GM23338 (cell line): ENCODE results near the gene SGCD. TPM values are rescaled to one million over a fixed set of nuclear protein-coding genes. Genes with fewer than 3 reads are reported as not detected.

Experiments
- ATAC-seq: fragments of 200-7000 bp; cut with Tn5 transposase; 3 replicates; pipeline ENCODE4 v1.9.1; 2020
- DNase-seq: peaks from one replicate; pipeline ENCODE4 v3.0.0-alpha.2; 2015; ENCODE audit warnings: low spot score
- H2AFZ ChIP-seq: fragments of 200-600 bp; sonication (generic); 2 replicates; pipeline ENCODE4 v1.8.0; 2016; ENCODE audit warnings: antibody characterized with exemption, mild to moderate bottlenecking, moderate library complexity
- H3F3A ChIP-seq: fragments of 200-600 bp; sonication (generic); replicated peaks from 2 replicates; pipeline ENCODE4 v1.8.0; 2017; ENCODE audit warnings: antibody characterized with exemption, mixed run types, low read depth
- H3K27ac ChIP-seq: fragments of 200-600 bp; sonication (generic); 2 replicates; pipeline ENCODE4 v1.6.1; 2016; ENCODE audit warnings: low read depth
- H3K27me3 ChIP-seq: fragments of 200-600 bp; sonication (generic); 2 replicates; pipeline ENCODE4 v1.8.0; 2016; ENCODE audit warnings: mild to moderate bottlenecking, mixed run types, moderate library complexity; ENCODE audit not compliant: insufficient read depth
- H3K36me3 ChIP-seq: fragments of 200-600 bp; sonication (generic); 2 replicates; pipeline ENCODE4 v1.8.0; 2016; ENCODE audit warnings: mild to moderate bottlenecking; ENCODE audit not compliant: insufficient read depth
- H3K4me1 ChIP-seq: fragments of 200-600 bp; sonication (generic); 2 replicates; pipeline ENCODE4 v1.8.0; 2016; ENCODE audit warnings: mild to moderate bottlenecking, moderate library complexity; ENCODE audit not compliant: insufficient read depth
- H3K4me2 ChIP-seq: fragments of 200-600 bp; sonication (generic); 2 replicates; pipeline ENCODE4 v1.7.1; 2017; ENCODE audit warnings: mixed run types
- H3K4me3 ChIP-seq: fragments of 200-600 bp; sonication (generic); 2 replicates; pipeline ENCODE4 v1.6.1; 2016; ENCODE audit warnings: mixed run types
- H3K79me2 ChIP-seq: fragments of 200-600 bp; sonication (generic); replicated peaks from 2 replicates; pipeline ENCODE4 v1.8.0; 2017; ENCODE audit warnings: mild to moderate bottlenecking; ENCODE audit not compliant: insufficient read depth
- H3K9me2 ChIP-seq: fragments of 200-600 bp; sonication (generic); 2 replicates; pipeline ENCODE4 v1.8.0; 2017; ENCODE audit not compliant: insufficient read depth
- H4K20me1 ChIP-seq: fragments of 200-600 bp; sonication (generic); replicated peaks from 2 replicates; pipeline ENCODE4 v1.8.0; 2017; ENCODE audit warnings: mild to moderate bottlenecking; ENCODE audit not compliant: insufficient read depth
- H3K27ac Mint-ChIP-seq: 2 replicates; pipeline ENCODE4 v1.8.0; 2020; ENCODE audit warnings: inconsistent platforms, mild to moderate bottlenecking, moderate library complexity, mixed read lengths
- H3K27me3 Mint-ChIP-seq: 3 replicates; pipeline ENCODE4 v1.8.0; 2022; ENCODE audit warnings: low read depth, mild to moderate bottlenecking, moderate library complexity, mixed read lengths, inconsistent platforms; ENCODE audit not compliant: insufficient read depth, poor library complexity
- H3K36me3 Mint-ChIP-seq: 3 replicates; pipeline ENCODE4 v1.8.0; 2021; ENCODE audit warnings: low read depth, mild to moderate bottlenecking, inconsistent platforms, moderate library complexity, mixed read lengths
- H3K4me1 Mint-ChIP-seq: 3 replicates; pipeline ENCODE4 v1.8.0; 2020; ENCODE audit warnings: mild to moderate bottlenecking, inconsistent platforms, mixed read lengths
- H3K4me3 Mint-ChIP-seq: 3 replicates; pipeline ENCODE4 v1.8.0; 2021; ENCODE audit warnings: moderate library complexity, mild to moderate bottlenecking, inconsistent platforms, mixed read lengths
- H3K9me3 Mint-ChIP-seq: 3 replicates; pipeline ENCODE4 v1.8.0; 2020; ENCODE audit warnings: moderate library complexity, mild to moderate bottlenecking, inconsistent platforms, mixed read lengths
- CREB1 ChIP-seq: fragments of 250-450 bp; sonication (Bioruptor Pico); IDR thresholded peaks from 2 replicates; pipeline ENCODE4 v1.5.0; 2020; ENCODE audit warnings: low read depth, mild to moderate bottlenecking, moderate library complexity
- EZH2phosphoT487 ChIP-seq: fragments of 200-600 bp; sonication (generic); IDR thresholded peaks from one replicate; pipeline ENCODE4 v1.8.1; 2018; ENCODE audit warnings: antibody characterized with exemption; ENCODE audit not compliant: unreplicated experiment
- NANOG ChIP-seq: IDR thresholded peaks from 2 replicates; pipeline ENCODE4 v1.6.1; 2016; ENCODE audit warnings: antibody characterized with exemption, borderline replicate concordance
- POLR2AphosphoS5 ChIP-seq: IDR thresholded peaks from 2 replicates; pipeline ENCODE4 v1.6.1; 2016; ENCODE audit warnings: antibody characterized with exemption, low read depth
- polyA plus RNA-seq: library from polyadenylated mRNA; unstranded; fragments of >200 nt; fragmentation: Nextera tagmentation; extraction: Ambion mirVana; gene quantifications from 2 replicates; pipeline ENCODE4 v1.2.1, GENCODE V29; 2016
- total RNA-seq: library from RNA; depleted of rRNA; stranded (reverse); fragments of >200 nt; shearing (Covaris generic); gene quantifications from 2 replicates; pipeline ENCODE4 v1.2.3, GENCODE V29; 2014
- TF ChIP-seq, protein P1 (sequence below): fragments of 250-450 bp; sonication (Bioruptor Pico); IDR thresholded peaks from 2 replicates; pipeline ENCODE4 v1.5.0; 2020; ENCODE audit warnings: mild to moderate bottlenecking, moderate library complexity
- TF ChIP-seq, protein P2 (sequence below), 2 experiments: fragments of 200-600 bp in 1 of 2; sonication (generic) in 1 of 2; conservative IDR thresholded peaks; 2 replicates each; pipeline versions ENCODE4 v1.5.1 to v1.6.1; 2016 to 2017; ENCODE audit warnings: antibody characterized with exemption in 2 of 2, low read depth in 2 of 2, mild to moderate bottlenecking in 2 of 2, moderate library complexity in 1 of 2
- TF ChIP-seq, protein P3 (sequence below): IDR thresholded peaks from one replicate; pipeline ENCODE4 v1.6.1; 2018; ENCODE audit warnings: antibody characterized with exemption; ENCODE audit not compliant: unreplicated experiment
- TF ChIP-seq, protein P4 (sequence below): IDR thresholded peaks from 2 replicates; pipeline ENCODE4 v1.6.1; 2016; ENCODE audit warnings: antibody characterized with exemption

The SGCD gene
- total and polyA plus RNA-seq, 2 experiments from 2014 or later, result 0.03 to 0.05 TPM

DNA sequence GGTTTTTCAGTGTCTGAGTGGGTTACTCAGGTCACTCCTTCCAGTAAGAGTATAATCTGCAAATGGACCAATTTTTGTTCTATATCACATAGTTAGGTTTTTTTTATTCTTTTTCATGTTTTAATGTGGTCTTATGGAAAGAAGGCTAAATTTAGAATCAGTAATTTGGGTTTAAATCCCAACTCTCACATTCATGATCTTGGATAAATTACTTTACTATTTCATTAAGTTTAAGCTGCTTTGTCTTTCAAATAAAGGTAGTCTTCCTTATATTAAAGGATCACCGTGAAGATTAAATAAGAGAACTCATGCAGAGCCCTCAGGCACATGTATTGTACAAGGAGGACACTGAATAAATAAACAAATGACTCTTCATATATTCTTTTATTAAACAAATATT lies 234.7 kb downstream of the SGCD start (continued):
- TF ChIP-seq, protein P1, sequence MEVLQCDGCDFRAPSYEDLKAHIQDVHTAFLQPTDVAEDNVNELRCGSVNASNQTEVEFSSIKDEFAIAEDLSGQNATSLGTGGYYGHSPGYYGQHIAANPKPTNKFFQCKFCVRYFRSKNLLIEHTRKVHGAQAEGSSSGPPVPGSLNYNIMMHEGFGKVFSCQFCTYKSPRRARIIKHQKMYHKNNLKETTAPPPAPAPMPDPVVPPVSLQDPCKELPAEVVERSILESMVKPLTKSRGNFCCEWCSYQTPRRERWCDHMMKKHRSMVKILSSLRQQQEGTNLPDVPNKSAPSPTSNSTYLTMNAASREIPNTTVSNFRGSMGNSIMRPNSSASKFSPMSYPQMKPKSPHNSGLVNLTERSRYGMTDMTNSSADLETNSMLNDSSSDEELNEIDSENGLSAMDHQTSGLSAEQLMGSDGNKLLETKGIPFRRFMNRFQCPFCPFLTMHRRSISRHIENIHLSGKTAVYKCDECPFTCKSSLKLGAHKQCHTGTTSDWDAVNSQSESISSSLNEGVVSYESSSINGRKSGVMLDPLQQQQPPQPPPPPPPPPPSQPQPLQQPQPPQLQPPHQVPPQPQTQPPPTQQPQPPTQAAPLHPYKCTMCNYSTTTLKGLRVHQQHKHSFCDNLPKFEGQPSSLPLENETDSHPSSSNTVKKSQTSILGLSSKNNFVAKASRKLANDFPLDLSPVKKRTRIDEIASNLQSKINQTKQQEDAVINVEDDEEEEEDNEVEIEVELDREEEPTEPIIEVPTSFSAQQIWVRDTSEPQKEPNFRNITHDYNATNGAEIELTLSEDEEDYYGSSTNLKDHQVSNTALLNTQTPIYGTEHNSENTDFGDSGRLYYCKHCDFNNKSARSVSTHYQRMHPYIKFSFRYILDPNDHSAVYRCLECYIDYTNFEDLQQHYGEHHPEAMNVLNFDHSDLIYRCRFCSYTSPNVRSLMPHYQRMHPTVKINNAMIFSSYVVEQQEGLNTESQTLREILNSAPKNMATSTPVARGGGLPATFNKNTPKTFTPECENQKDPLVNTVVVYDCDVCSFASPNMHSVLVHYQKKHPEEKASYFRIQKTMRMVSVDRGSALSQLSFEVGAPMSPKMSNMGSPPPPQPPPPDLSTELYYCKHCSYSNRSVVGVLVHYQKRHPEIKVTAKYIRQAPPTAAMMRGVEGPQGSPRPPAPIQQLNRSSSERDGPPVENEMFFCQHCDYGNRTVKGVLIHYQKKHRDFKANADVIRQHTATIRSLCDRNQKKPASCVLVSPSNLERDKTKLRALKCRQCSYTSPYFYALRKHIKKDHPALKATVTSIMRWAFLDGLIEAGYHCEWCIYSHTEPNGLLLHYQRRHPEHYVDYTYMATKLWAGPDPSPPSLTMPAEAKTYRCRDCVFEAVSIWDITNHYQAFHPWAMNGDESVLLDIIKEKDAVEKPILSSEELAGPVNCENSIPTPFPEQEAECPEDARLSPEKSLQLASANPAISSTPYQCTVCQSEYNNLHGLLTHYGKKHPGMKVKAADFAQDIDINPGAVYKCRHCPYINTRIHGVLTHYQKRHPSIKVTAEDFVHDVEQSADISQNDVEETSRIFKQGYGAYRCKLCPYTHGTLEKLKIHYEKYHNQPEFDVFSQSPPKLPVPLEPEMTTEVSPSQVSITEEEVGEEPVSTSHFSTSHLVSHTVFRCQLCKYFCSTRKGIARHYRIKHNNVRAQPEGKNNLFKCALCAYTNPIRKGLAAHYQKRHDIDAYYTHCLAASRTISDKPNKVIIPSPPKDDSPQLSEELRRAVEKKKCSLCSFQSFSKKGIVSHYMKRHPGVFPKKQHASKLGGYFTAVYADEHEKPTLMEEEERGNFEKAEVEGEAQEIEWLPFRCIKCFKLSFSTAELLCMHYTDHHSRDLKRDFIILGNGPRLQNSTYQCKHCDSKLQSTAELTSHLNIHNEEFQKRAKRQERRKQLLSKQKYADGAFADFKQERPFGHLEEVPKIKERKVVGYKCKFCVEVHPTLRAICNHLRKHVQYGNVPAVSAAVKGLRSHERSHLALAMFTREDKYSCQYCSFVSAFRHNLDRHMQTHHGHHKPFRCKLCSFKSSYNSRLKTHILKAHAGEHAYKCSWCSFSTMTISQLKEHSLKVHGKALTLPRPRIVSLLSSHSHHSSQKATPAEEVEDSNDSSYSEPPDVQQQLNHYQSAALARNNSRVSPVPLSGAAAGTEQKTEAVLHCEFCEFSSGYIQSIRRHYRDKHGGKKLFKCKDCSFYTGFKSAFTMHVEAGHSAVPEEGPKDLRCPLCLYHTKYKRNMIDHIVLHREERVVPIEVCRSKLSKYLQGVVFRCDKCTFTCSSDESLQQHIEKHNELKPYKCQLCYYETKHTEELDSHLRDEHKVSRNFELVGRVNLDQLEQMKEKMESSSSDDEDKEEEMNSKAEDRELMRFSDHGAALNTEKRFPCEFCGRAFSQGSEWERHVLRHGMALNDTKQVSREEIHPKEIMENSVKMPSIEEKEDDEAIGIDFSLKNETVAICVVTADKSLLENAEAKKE, result no peak
- TF ChIP-seq CREB1 (CRISPR knock-in tag), result no peak
- TF ChIP-seq POLR2AphosphoS5, result no peak
- no peak for TF ChIP-seq EZH2phosphoT487

DNA sequence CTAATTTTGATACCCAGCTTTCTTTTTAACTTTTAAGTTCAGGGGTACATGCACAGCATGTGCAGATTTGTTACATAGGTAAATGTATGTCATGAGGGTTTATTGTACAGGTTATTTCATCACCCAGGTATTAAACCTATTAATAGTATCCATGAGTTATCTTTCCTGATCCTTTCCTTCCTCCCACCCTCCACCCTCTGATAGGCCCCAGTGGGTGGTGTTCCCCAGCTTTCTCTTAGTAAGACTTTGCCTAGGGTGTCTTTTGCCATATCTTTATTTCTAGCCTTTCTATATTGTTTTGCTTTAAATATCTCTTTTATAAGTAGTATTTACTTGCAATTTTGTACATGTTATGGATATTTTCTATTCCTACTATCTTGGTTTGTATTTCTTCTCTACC lies 243.7 kb downstream of the SGCD start:
- Histone ChIP-seq H3K4me1 (no peaks in the 10 kb centered on the region), H4K20me1 (no peaks in the 10 kb centered on the region), H3K4me2 (no peak overlapping the region), H3K27ac (no peak overlapping the region), H3K27me3 (no peaks in the 10 kb centered on the region), H3K9me2 (no peaks in the 10 kb centered on the region), H2AFZ (no peak overlapping the region), H3K4me3 (no peak overlapping the region), H3F3A (no peaks in the 10 kb centered on the region), H3K79me2 (no peaks in the 10 kb centered on the region), H3K36me3 (no peaks in the 10 kb centered on the region)
- TF ChIP-seq NANOG (no peak), EZH2phosphoT487 (no peak)
- no peak overlapping the region for H3K4me3 Mint-ChIP-seq
- no peak overlapping the region for H3K27ac Mint-ChIP-seq
- no peaks in the 10 kb centered on the region for H3K4me1 Mint-ChIP-seq
- no peaks in the 10 kb centered on the region for H3K36me3 Mint-ChIP-seq
- DNase-seq, result no peak
- ATAC-seq, result no peak
- no peaks in the 10 kb centered on the region for H3K9me3 Mint-ChIP-seq
- H3K27me3 Mint-ChIP-seq, result no peaks in the 10 kb centered on the region

DNA sequence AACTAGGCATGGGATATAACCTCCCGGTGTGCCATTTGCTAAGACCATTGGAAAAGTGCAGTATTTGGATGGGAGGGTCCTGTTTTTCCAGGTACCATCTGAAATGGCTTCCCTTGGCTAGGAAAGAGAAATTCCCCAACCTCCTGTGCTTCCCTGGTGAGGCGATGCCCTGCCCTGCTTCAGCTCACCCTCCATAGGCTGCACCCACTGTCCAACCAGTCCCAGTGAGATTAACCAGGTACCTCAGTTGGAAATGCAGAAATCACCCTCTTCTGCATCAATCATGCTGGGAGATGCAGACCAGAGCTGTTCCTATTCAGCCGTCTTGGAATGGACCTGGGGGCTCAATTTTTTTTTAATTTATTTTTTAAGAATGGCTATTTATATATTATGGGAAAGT lies 254.8 kb downstream of the SGCD start:
- no peaks in the 10 kb centered on the region for H3K4me1 Mint-ChIP-seq
- TF ChIP-seq, protein P2, sequence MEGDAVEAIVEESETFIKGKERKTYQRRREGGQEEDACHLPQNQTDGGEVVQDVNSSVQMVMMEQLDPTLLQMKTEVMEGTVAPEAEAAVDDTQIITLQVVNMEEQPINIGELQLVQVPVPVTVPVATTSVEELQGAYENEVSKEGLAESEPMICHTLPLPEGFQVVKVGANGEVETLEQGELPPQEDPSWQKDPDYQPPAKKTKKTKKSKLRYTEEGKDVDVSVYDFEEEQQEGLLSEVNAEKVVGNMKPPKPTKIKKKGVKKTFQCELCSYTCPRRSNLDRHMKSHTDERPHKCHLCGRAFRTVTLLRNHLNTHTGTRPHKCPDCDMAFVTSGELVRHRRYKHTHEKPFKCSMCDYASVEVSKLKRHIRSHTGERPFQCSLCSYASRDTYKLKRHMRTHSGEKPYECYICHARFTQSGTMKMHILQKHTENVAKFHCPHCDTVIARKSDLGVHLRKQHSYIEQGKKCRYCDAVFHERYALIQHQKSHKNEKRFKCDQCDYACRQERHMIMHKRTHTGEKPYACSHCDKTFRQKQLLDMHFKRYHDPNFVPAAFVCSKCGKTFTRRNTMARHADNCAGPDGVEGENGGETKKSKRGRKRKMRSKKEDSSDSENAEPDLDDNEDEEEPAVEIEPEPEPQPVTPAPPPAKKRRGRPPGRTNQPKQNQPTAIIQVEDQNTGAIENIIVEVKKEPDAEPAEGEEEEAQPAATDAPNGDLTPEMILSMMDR (conservative IDR thresholded peaks at IDR 0.05; ENCODE audit: low read depth in 2 of 2), result no peak
- TF ChIP-seq, protein P3, sequence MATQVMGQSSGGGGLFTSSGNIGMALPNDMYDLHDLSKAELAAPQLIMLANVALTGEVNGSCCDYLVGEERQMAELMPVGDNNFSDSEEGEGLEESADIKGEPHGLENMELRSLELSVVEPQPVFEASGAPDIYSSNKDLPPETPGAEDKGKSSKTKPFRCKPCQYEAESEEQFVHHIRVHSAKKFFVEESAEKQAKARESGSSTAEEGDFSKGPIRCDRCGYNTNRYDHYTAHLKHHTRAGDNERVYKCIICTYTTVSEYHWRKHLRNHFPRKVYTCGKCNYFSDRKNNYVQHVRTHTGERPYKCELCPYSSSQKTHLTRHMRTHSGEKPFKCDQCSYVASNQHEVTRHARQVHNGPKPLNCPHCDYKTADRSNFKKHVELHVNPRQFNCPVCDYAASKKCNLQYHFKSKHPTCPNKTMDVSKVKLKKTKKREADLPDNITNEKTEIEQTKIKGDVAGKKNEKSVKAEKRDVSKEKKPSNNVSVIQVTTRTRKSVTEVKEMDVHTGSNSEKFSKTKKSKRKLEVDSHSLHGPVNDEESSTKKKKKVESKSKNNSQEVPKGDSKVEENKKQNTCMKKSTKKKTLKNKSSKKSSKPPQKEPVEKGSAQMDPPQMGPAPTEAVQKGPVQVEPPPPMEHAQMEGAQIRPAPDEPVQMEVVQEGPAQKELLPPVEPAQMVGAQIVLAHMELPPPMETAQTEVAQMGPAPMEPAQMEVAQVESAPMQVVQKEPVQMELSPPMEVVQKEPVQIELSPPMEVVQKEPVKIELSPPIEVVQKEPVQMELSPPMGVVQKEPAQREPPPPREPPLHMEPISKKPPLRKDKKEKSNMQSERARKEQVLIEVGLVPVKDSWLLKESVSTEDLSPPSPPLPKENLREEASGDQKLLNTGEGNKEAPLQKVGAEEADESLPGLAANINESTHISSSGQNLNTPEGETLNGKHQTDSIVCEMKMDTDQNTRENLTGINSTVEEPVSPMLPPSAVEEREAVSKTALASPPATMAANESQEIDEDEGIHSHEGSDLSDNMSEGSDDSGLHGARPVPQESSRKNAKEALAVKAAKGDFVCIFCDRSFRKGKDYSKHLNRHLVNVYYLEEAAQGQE, result no peak
- TF ChIP-seq POLR2AphosphoS5, result no peak
- TF ChIP-seq, protein P4, sequence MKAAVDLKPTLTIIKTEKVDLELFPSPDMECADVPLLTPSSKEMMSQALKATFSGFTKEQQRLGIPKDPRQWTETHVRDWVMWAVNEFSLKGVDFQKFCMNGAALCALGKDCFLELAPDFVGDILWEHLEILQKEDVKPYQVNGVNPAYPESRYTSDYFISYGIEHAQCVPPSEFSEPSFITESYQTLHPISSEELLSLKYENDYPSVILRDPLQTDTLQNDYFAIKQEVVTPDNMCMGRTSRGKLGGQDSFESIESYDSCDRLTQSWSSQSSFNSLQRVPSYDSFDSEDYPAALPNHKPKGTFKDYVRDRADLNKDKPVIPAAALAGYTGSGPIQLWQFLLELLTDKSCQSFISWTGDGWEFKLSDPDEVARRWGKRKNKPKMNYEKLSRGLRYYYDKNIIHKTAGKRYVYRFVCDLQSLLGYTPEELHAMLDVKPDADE, result no peak

More for the DNA sequence above, 254.8 kb downstream of the SGCD start:
- Histone ChIP-seq H4K20me1 (no peaks in the 10 kb centered on the region), H3F3A (no peaks in the 10 kb centered on the region), H3K36me3 (no peaks in the 10 kb centered on the region), H3K9me2 (peaks cover 5% of the 10 kb centered on the region; the same call in 1 of the 2 replicates), H3K27me3 (no peaks in the 10 kb centered on the region), H3K27ac (no peak overlapping the region), H3K4me2 (no peak overlapping the region), H2AFZ (no peak overlapping the region), H3K79me2 (no peaks in the 10 kb centered on the region), H3K4me1 (no peaks in the 10 kb centered on the region), H3K4me3 (no peak overlapping the region)
- no peak for ATAC-seq
- Mint-ChIP-seq H3K27me3 (no peaks in the 10 kb centered on the region), H3K9me3 (peaks cover 19% of the 10 kb centered on the region; the same call in 2 of the 3 replicates), H3K27ac (no peak overlapping the region), H3K4me3 (no peak overlapping the region), H3K36me3 (no peaks in the 10 kb centered on the region)
- DNase-seq, result no peak
